ENCODE data around the gene SRM. TPM values are rescaled to one million over a fixed set of nuclear protein-coding genes. Genes with fewer than 3 reads are reported as not detected.

SRM gene
- total RNA-seq, 1 experiment from 2014 or later, result 150 TPM

DNA sequence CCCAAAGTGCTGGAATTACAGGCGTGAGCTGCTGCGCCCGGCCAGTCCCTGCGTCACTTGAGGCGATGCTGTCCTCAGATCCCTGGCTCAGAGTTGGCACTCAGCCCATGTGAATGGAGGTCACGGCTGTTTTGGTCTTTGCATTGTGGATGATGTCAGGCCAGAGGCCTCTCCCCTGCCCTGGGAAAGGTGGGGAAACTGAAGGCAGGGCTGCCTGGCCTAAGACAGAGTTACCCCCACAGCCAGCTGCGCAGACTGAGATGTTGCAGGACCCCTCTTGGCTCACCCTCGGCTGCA is 13.6 kb downstream of the SRM start:
- DNase-seq (ENCODE audit: low read depth, low spot score) (no peak), ATAC-seq (no peak)
- BruUV-seq (replicated peaks), result no TSS peak
- Histone ChIP-seq H3K27ac (ENCODE audit: low read depth, low read length) (no peak overlapping the region), H3K36me3 (ENCODE audit: control insufficient read depth in 1 of 2, insufficient read depth in 2 of 2, low read length in 2 of 2) (no peaks in the 10 kb centered on the region), H3K9ac (ENCODE audit: low read length) (no peak overlapping the region), H3K9me2 (ENCODE audit: insufficient read depth) (no peaks in the 10 kb centered on the region), H3K4me3 (replicated peaks in 1 of 2; ENCODE audit: low read depth in 1 of 2, low read length in 2 of 2) (no peak overlapping the region), H3K79me2 (ENCODE audit: insufficient read depth, low read length) (no peaks in the 10 kb centered on the region), H3K4me1 (ENCODE audit: control insufficient read depth in 1 of 2, insufficient read depth in 2 of 2, low read length in 2 of 2) (no peaks in the 10 kb centered on the region), H2AFZ (ENCODE audit: low read depth, low read length, poor library complexity, severe bottlenecking) (no peak overlapping the region), H3K27me3 (ENCODE audit: insufficient read depth, low read length) (no peaks in the 10 kb centered on the region), H3K9me3 (ENCODE audit: control insufficient read depth in 1 of 2, insufficient read depth in 1 of 2, low read depth in 1 of 2, low read length in 2 of 2) (no peaks in the 10 kb centered on the region), H3K4me2 (ENCODE audit: low read length) (no peak overlapping the region), H4K20me1 (ENCODE audit: insufficient read depth) (no peaks in the 10 kb centered on the region)
- ChIA-PET POLR2A (no interaction called here), RAD21 (ENCODE audit: low non-redundant PET in 1 of 2, low total read pairs in 2 of 2, uncharacterized antibody in 2 of 2, unreplicated experiment in 2 of 2) (no interaction called here), CTCF (interaction anchor here (1.4 kb wide), 1 partner anchor 9 kb away, joined by 5 read pairs; no protein-coding TSS in a partner anchor)
- TF ChIP-seq ZFX (IDR thresholded peaks at IDR 0.05) (no peak), POLR2AphosphoS5 (IDR thresholded peaks at IDR 0.05; ENCODE audit: low read depth, low read length) (no peak), RAD21 (IDR thresholded peaks at IDR 0.05; ENCODE audit: low read depth) (no peak), SP1 (IDR thresholded peaks at IDR 0.05; ENCODE audit: low read depth) (no peak), EZH2 (IDR thresholded peaks at IDR 0.05) (no peak), CEBPB (IDR thresholded peaks at IDR 0.05; ENCODE audit: low read depth) (no peak), CBX3 (IDR thresholded peaks at IDR 0.05; ENCODE audit: low read depth) (no peak), JUND (IDR thresholded peaks at IDR 0.05) (no peak), SIN3A (IDR thresholded peaks at IDR 0.05; ENCODE audit: low read depth) (no peak), ZNF274 (IDR thresholded peaks at IDR 0.05; ENCODE audit: low read depth, low read length) (no peak), EZH2phosphoT487 (IDR thresholded peaks at IDR 0.05; ENCODE audit: borderline replicate concordance) (no peak), ELF1 (IDR thresholded peaks at IDR 0.05; ENCODE audit: borderline replicate concordance, low read depth) (no peak), FOSL1 (IDR thresholded peaks at IDR 0.05; ENCODE audit: low read depth) (no peak), TCF7L2 (IDR thresholded peaks at IDR 0.05; ENCODE audit: borderline replicate concordance, extremely low read depth, insufficient read depth, insufficient read length) (no peak), SRF (IDR thresholded peaks at IDR 0.05; ENCODE audit: low read depth) (no peak), EGR1 (IDR thresholded peaks at IDR 0.05; ENCODE audit: low read depth) (no peak)
- TF ChIP-seq, protein P1, sequence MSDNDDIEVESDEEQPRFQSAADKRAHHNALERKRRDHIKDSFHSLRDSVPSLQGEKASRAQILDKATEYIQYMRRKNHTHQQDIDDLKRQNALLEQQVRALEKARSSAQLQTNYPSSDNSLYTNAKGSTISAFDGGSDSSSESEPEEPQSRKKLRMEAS (IDR thresholded peaks at IDR 0.05), result no peak
- TF ChIP-seq, protein P2, sequence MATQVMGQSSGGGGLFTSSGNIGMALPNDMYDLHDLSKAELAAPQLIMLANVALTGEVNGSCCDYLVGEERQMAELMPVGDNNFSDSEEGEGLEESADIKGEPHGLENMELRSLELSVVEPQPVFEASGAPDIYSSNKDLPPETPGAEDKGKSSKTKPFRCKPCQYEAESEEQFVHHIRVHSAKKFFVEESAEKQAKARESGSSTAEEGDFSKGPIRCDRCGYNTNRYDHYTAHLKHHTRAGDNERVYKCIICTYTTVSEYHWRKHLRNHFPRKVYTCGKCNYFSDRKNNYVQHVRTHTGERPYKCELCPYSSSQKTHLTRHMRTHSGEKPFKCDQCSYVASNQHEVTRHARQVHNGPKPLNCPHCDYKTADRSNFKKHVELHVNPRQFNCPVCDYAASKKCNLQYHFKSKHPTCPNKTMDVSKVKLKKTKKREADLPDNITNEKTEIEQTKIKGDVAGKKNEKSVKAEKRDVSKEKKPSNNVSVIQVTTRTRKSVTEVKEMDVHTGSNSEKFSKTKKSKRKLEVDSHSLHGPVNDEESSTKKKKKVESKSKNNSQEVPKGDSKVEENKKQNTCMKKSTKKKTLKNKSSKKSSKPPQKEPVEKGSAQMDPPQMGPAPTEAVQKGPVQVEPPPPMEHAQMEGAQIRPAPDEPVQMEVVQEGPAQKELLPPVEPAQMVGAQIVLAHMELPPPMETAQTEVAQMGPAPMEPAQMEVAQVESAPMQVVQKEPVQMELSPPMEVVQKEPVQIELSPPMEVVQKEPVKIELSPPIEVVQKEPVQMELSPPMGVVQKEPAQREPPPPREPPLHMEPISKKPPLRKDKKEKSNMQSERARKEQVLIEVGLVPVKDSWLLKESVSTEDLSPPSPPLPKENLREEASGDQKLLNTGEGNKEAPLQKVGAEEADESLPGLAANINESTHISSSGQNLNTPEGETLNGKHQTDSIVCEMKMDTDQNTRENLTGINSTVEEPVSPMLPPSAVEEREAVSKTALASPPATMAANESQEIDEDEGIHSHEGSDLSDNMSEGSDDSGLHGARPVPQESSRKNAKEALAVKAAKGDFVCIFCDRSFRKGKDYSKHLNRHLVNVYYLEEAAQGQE (IDR thresholded peaks at IDR 0.05; ENCODE audit: low read depth), result no peak
- TF ChIP-seq, protein P3, sequence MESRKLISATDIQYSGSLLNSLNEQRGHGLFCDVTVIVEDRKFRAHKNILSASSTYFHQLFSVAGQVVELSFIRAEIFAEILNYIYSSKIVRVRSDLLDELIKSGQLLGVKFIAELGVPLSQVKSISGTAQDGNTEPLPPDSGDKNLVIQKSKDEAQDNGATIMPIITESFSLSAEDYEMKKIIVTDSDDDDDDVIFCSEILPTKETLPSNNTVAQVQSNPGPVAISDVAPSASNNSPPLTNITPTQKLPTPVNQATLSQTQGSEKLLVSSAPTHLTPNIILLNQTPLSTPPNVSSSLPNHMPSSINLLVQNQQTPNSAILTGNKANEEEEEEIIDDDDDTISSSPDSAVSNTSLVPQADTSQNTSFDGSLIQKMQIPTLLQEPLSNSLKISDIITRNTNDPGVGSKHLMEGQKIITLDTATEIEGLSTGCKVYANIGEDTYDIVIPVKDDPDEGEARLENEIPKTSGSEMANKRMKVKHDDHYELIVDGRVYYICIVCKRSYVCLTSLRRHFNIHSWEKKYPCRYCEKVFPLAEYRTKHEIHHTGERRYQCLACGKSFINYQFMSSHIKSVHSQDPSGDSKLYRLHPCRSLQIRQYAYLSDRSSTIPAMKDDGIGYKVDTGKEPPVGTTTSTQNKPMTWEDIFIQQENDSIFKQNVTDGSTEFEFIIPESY (IDR thresholded peaks at IDR 0.05; ENCODE audit: extremely low read depth, insufficient replicate concordance, low read length), result no peak
- TF ChIP-seq, protein P4, sequence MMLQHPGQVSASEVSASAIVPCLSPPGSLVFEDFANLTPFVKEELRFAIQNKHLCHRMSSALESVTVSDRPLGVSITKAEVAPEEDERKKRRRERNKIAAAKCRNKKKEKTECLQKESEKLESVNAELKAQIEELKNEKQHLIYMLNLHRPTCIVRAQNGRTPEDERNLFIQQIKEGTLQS (IDR thresholded peaks at IDR 0.05), result no peak
- intact Hi-C loops (cut with micrococcal nuclease), result no loop called here

Data from HCT116 (cell line).